HG03066 (cell line): ENCODE measurements around the gene CACNA2D4.

Source experiments
- ATAC-seq: cut with Tn5 transposase; IDR thresholded peaks from one replicate; pipeline ENCODE4 v1.9.1; 2021; ENCODE audit warnings: low read depth; ENCODE audit not compliant: unreplicated experiment

Gene CACNA2D4

GRCh38 chr12:1836241-1836803, 82.1 kb downstream of the CACNA2D4 start:
- no peak for ATAC-seq

GRCh38 chr12:1835211-1836131, 83.0 kb downstream of the CACNA2D4 start:
- no peak for ATAC-seq

- ATAC-seq: no peak
Observed at GRCh38 chr12:1834186-1834925, 84.1 kb downstream of the CACNA2D4 start.

- ATAC-seq: no peak
Observed at GRCh38 chr12:1833596-1834028, 84.8 kb downstream of the CACNA2D4 start.

- no peak for ATAC-seq
Observed at GRCh38 chr12:1832801-1833595, 85.5 kb downstream of the CACNA2D4 start.

GRCh38 chr12:1830981-1831963, 87.2 kb downstream of the CACNA2D4 start:
- ATAC-seq: no peak

DNA sequence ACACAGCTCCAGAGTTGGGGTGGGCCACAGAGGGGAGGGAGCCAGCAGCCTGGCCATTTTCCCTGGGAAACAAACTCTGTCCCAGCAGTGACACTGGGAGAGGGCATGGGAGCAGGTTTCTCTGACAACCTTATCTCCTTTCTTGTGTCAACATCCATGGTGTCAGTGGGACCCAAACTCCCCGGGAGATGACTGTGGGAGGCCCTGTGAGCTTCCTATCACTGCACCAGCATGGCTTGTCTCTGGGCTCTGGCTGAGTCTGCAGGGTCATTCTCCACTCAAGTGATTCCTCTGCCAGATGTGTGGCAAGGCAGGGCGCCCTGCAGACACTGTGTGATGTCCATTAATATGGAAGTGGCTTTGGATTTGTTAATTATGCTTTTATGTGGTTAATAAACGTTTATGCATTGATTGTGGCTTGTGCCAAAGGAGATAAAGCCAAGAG, 88.0 kb downstream of the CACNA2D4 start:
- no peak for ATAC-seq

- ATAC-seq: no peak
Observed at GRCh38 chr12:1829306-1829900, 89.0 kb downstream of the CACNA2D4 start.

- no peak for ATAC-seq
Observed at GRCh38 chr12:1828856-1829255, 89.6 kb downstream of the CACNA2D4 start.

DNA sequence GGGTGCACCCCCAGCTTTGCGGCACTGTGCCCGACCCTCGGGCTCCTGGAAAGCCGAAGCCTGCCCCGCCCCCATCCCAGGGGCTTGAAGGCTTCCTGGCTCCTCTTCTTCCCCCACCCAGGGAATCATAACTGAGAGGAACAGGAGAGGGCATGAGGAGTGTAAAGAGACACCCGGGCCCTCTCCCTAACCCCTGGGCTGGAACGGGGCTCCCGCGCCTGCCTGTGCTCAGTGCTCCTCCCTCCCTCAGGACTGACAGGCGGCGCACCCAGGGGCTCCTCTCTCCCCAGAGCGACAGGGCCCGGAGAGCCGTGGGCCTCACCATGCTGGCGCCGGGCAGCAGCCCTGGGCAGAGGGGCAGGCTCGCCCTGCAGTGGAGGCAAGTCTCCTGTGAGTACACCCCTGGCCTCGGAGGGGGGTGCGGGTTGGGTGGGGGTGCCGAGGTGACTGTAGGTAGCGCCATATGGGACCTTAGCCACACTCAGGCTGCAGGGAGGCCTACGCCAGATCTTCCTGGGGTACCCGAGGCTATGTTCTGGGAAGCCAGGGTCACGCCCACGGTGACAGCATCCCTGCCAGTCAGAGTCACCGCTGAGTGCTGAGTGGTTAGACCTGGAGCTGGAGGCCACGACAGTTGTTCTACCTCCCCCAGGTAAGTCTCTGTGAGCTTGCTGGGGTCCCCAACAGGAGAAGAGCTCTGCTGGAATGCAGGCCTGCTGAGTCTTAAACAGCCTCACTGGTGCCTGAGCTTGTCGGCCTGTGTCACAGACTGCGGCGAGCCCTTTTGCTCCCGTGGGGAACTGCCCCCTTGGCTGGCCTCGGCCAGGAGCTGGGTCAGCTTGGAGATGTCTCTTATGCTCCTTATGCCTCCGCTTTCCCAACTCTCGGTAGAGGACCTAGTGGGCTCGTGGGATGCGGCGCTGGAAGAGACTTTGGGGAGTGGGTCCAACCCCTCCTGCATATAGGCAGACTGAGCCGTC, 90.3 kb downstream of the CACNA2D4 start:
- ATAC-seq: no peak

DNA sequence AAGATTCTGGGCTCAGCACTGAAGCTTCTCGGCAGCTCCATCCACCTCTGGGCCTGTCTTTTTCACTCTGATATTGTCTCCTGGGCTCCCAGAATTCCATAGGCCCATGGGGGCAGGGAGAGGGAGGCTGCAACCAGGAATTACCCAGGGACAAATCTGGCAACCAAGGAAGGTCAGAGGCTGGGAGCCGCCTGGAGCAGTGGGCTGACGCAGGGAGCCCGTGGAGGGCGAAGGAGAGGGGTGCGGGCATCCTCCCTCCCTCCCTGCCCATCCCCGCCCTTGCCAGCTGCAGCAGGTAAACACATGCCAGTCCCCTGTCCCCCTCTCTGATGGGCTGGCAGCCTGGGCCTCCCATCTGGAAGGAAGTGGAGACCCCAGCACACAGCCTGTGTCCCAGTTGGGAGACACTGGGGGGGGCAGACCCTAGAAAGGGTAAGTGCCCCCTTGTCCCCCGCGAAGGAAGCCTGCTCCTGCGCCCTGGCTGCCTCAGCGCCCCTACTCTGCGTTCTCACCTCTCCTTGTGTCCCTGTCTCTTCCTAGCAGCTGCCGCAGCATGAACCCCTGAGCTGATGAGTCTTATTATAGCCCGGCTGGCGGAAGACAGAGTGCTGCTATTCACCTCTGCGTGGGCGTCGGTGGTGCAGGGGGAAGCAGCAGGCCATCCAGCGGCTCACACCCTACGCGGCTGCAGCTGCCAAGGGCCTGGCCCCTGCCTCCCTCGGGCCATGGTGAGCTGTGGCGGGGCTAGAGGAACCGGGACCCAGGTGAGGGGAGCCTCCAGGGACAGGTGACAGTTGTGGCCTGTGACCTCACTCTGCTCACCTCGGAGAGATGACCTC, 91.4 kb downstream of the CACNA2D4 start:
- ATAC-seq: no peak

- no peak for ATAC-seq
Observed at GRCh38 chr12:1826401-1826800, 92.1 kb downstream of the CACNA2D4 start.

GRCh38 chr12:1825382-1826102, 92.9 kb downstream of the CACNA2D4 start:
- no peak for ATAC-seq

GRCh38 chr12:1823237-1823636, 95.2 kb downstream of the CACNA2D4 start:
- ATAC-seq: no peak

DNA sequence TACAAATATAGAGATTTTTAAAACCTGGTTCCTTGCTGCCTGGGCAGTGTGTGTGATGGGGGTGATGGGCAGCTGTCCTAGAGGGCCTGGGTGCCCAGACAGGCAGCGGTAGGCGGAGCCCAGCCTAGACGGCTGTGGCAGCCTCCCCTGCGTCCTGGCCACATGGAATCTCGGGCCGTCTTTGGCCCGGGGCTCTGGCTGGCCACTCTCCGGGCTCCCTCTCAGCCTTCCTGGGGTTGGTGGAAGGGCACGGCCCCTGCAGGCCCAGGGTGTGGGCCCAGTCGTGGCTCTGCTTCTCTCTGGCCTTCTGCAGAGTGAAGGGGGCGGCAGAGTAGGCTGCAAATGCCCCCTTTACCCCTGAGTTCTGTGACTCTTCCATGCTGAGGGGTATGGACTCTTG, 95.8 kb downstream of the CACNA2D4 start:
- no peak for ATAC-seq

DNA sequence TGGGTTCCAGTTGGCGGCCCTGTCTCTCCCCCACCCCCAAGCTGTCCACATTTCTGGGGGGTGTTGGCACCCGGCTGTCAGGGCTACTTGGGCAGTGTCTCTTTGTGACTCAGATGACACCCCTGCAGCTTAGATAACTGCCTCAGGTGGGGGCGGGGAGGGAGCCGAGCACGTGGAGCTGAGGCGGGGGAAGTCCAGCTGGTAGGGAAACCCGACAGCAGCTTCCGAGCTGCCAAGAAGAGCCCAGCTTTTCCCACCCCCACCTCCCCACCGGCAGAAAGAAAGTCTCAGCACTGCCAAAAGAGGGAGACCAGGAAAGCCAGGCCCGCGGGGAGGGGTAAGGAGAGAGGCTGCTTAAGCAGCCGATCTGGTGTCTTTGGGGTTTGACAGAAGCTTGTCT, 96.6 kb downstream of the CACNA2D4 start:
- no peak for ATAC-seq
